ENCODE data around the gene NRAP. TPM values are rescaled to one million over a fixed set of nuclear protein-coding genes. Genes with fewer than 3 reads are reported as not detected.

Gene NRAP
- total RNA-seq, 1 donor = under 0.01 TPM

- TF ChIP-seq CTCF (IDR thresholded peaks at IDR 0.05; ENCODE audit: insufficient read depth, low read depth, low read length) = no peak
- H3K4me3 ChIP-seq (ENCODE audit: low read depth, low read length) = no peak overlapping the region
- no peak for DNase-seq (ENCODE audit: low read depth)
Measured at GRCh38 chr10:113604572-113604971, 59.3 kb downstream of the NRAP start.

GRCh38 chr10:113603057-113603777, 60.6 kb downstream of the NRAP start:
- no peak for TF ChIP-seq CTCF (IDR thresholded peaks at IDR 0.05; ENCODE audit: insufficient read depth, low read depth, low read length)
- no peak for DNase-seq (ENCODE audit: low read depth)
- no peak overlapping the region for H3K4me3 ChIP-seq (ENCODE audit: low read depth, low read length)

DNA sequence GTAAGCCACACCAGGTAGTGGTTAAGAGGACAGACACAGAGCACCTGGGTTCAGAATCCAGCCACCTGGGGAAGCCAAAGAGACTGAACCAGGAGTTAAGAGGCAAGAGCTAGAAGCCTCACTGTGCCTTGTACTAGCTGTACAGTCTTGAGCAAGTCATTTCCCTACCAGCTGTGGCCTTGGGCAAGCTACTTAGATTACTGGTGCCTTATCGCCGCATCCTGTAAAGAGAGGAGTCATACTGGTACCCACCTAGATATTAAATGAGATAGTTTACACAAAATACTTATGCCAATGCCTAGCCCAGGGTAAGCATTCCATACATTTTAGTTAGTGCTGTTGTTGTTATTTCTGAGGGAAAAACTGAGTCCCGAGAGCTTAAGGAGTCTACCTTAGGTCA, 63.3 kb downstream of the NRAP start:
- no peak overlapping the region for H3K4me3 ChIP-seq (ENCODE audit: low read depth, low read length)
- TF ChIP-seq CTCF (IDR thresholded peaks at IDR 0.05; ENCODE audit: insufficient read depth, low read depth, low read length) = no peak
- DNase-seq (ENCODE audit: low read depth) = no peak

DNA sequence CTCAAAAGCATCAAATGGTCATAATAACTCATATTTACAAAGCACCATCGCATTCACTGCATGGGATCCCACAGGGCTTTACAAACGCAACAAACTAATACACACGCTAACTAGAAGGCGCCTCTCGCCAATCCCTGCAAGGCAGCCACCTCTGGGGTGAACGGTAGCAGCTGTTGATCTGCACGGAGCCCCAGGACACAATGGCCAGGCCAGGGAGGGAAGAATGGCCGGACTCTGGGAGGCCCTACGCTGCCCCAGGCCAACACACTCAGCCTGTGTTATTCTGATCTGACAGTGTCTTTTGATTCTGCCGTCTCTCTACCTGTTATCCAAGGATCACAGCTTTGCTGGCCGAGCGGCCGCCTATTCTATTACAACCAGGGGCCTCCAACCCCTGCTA, 69.2 kb downstream of the NRAP start:
- no peak for TF ChIP-seq CTCF (IDR thresholded peaks at IDR 0.05; ENCODE audit: insufficient read depth, low read depth, low read length)
- DNase-seq (ENCODE audit: low read depth) = no peak
- no peak overlapping the region for H3K4me3 ChIP-seq (ENCODE audit: low read depth, low read length)

DNA sequence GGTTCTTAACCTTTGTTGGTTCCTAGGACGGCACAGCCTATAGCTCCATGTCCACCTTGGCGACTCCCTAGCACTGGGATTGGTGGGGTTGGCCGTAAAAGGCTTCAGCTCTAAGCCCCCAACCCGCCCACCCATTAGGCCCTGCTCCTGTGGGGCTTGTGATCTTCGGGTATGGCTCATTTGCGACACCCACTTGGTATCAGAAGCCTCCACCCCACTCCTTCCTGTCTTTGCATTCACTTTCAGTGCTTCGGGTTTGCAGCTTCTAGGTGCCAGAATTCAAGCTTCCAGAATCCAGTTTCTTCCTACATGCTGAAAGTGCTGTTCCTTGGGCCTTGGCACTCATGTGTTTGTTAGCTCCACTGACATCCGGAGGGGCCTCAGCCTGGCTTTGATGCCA, 71.5 kb downstream of the NRAP start:
- DNase-seq (ENCODE audit: low read depth) = no peak
- H3K4me3 ChIP-seq (ENCODE audit: low read depth, low read length) = no peak overlapping the region
- TF ChIP-seq CTCF (IDR thresholded peaks at IDR 0.05; ENCODE audit: insufficient read depth, low read depth, low read length) = no peak

DNA sequence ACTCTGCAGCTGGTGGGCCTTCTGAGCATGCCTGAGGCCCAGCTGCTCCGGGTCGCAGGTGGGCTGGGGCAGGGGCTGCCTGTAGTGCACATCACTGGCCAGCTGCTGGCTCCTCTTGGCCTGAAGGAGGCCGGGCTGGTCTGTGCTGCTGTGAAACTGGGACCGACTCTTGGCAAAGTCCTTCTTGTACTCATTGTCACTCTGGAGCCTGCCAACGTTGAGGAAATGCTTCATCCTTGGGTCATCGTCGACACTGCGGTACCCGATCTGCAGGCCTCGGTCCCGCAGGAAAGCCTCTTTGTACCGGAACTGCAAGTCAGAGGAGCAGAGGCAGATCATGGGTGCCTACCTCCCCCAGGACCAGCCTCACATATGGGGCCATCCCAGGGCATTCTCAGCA, 73.3 kb downstream of the NRAP start:
- no peak for DNase-seq (ENCODE audit: low read depth)
- TF ChIP-seq CTCF (IDR thresholded peaks at IDR 0.05; ENCODE audit: insufficient read depth, low read depth, low read length) = no peak
- no peak overlapping the region for H3K4me3 ChIP-seq (ENCODE audit: low read depth, low read length)
